CD14-positive monocyte (primary cell): ENCODE measurements around the gene SVIL. TPM values are rescaled to one million over a fixed set of nuclear protein-coding genes. Genes with fewer than 3 reads are reported as not detected.

Experiments used
- DNase-seq, 3 donors: peaks; one replicate each; pipeline ENCODE4 v3.0.0-alpha.2; 2011 to 2022
- H2AFZ ChIP-seq: 2 replicates; pipeline ENCODE4 v1.6.0; 2012; ENCODE audit warnings: mild to moderate bottlenecking, low read depth, low read length, inconsistent platforms; ENCODE audit not compliant: insufficient read depth, poor library complexity, severe bottlenecking
- H3K27ac ChIP-seq, 2 donors: 1 replicate in 1 of 2; 2 replicates in 1 of 2; pipeline ENCODE4 v1.5.1; 2012 to 2013; ENCODE audit warnings: low read length in 2 of 2, control low read depth in 1 of 2, inconsistent platforms in 1 of 2, low read depth in 1 of 2, mild to moderate bottlenecking in 1 of 2
- H3K27me3 ChIP-seq, 2 donors: one replicate each; pipeline versions ENCODE4 v1.6.0 to v1.6.1; 2011 to 2013; ENCODE audit warnings: low read length in 2 of 2; ENCODE audit not compliant: control insufficient read depth in 2 of 2, insufficient read depth in 2 of 2
- H3K36me3 ChIP-seq, 2 donors: replicated peaks in 1 of 2; 1 replicate in 1 of 2; 2 replicates in 1 of 2; pipeline versions ENCODE4 v1.5.1 to v1.6.1; 2012 to 2013; ENCODE audit warnings: low read length in 2 of 2, control low read depth in 1 of 2, inconsistent platforms in 1 of 2, mild to moderate bottlenecking in 1 of 2; ENCODE audit not compliant: insufficient read depth in 2 of 2, control insufficient read depth in 1 of 2
- H3K4me1 ChIP-seq, 2 donors: 1 replicate in 1 of 2; 2 replicates in 1 of 2; pipeline versions ENCODE4 v1.5.1 to v1.6.1; 2012 to 2013; ENCODE audit warnings: low read length in 2 of 2, control low read depth in 1 of 2, inconsistent platforms in 1 of 2, mild to moderate bottlenecking in 1 of 2, moderate library complexity in 1 of 2; ENCODE audit not compliant: insufficient read depth in 2 of 2, control insufficient read depth in 1 of 2
- H3K4me2 ChIP-seq: replicated peaks from 2 replicates; pipeline ENCODE3; 2012; ENCODE audit warnings: low read length, moderate library complexity, mild to moderate bottlenecking; ENCODE audit not compliant: poor library complexity, severe bottlenecking; ENCODE audit errors: extremely low read depth
- H3K4me3 ChIP-seq, 3 experiments: fragments of 200-600 bp in 1 of 3; sonication (generic) in 1 of 3; replicated peaks in 1 of 3; 1 replicate in 2 of 3; 2 replicates in 1 of 3; pipeline ENCODE4 v1.5.1; 2011 to 2013; ENCODE audit warnings: low read length in 3 of 3, mild to moderate bottlenecking in 3 of 3, control low read depth in 2 of 3, low read depth in 2 of 3, inconsistent platforms in 1 of 3, moderate library complexity in 1 of 3
- H3K79me2 ChIP-seq: 2 replicates; pipeline ENCODE4 v1.6.0; 2012; ENCODE audit warnings: mild to moderate bottlenecking, control low read depth, inconsistent platforms, low read length, moderate library complexity; ENCODE audit not compliant: insufficient read depth
- H3K9ac ChIP-seq: 2 replicates; pipeline ENCODE4 v1.6.0; 2017; ENCODE audit warnings: low read length, mild to moderate bottlenecking; ENCODE audit not compliant: insufficient read depth, poor library complexity, severe bottlenecking
- H3K9me3 ChIP-seq, 2 donors: replicated peaks in 1 of 2; 1 replicate in 1 of 2; 2 replicates in 1 of 2; pipeline versions ENCODE4 v1.5.1 to v1.6.1; 2012 to 2013; ENCODE audit warnings: low read length in 2 of 2, control low read depth in 1 of 2; ENCODE audit not compliant: control insufficient read depth in 1 of 2, insufficient read depth in 1 of 2
- H4K20me1 ChIP-seq: 2 replicates; pipeline ENCODE4 v1.6.0; 2012; ENCODE audit warnings: mild to moderate bottlenecking, low read length, control low read depth, moderate library complexity; ENCODE audit not compliant: insufficient read depth
- H3K27ac Mint-ChIP-seq, 7 donors: one replicate each; pipeline ENCODE4 v1.8.0; 2020; ENCODE audit warnings: mild to moderate bottlenecking in 7 of 7, mixed read lengths in 7 of 7, moderate library complexity in 6 of 7, inconsistent platforms in 2 of 7
- H3K27me3 Mint-ChIP-seq, 3 donors: one replicate each; pipeline ENCODE4 v1.8.0; 2021 to 2022; ENCODE audit warnings: low read depth in 3 of 3, mild to moderate bottlenecking in 3 of 3, mixed read lengths in 3 of 3, moderate library complexity in 3 of 3, inconsistent platforms in 1 of 3
- H3K36me3 Mint-ChIP-seq, 2 donors: one replicate each; pipeline ENCODE4 v1.8.0; 2020; ENCODE audit warnings: mixed read lengths in 2 of 2, inconsistent platforms in 1 of 2, mild to moderate bottlenecking in 1 of 2
- H3K4me1 Mint-ChIP-seq: one replicate; pipeline ENCODE4 v1.8.0; 2020; ENCODE audit warnings: mild to moderate bottlenecking, mixed read lengths
- H3K4me3 Mint-ChIP-seq, 2 donors: one replicate each; pipeline ENCODE4 v1.8.0; 2020; ENCODE audit warnings: mild to moderate bottlenecking in 2 of 2, mixed read lengths in 2 of 2, moderate library complexity in 1 of 2
- H3K9me3 Mint-ChIP-seq, 7 donors: one replicate each; pipeline ENCODE4 v1.8.0; 2020 to 2022; ENCODE audit warnings: mixed read lengths in 7 of 7, mild to moderate bottlenecking in 6 of 7, moderate library complexity in 6 of 7, inconsistent platforms in 2 of 7
- CTCF ChIP-seq: fragments of 200-600 bp; IDR thresholded peaks from one replicate; pipeline ENCODE4 v1.8.0; 2022; ENCODE audit warnings: antibody characterized with exemption, mild to moderate bottlenecking
- WGBS: methylation state at CpG from one replicate; pipeline ENCODE4 v1.1.5; 2013; ENCODE audit warnings: missing lambda C conversion rate; ENCODE audit not compliant: insufficient coverage; 5-methylcytosine and 5-hydroxymethylcytosine counted together
- intact Hi-C, 2 donors: fragments of 100-400 bp; cut with micrococcal nuclease; formaldehyde crosslinking; loops; one replicate each; pipeline versions ENCODE4 v1.15.0 to v1.15.1; 2023
- polyA plus RNA-seq, 3 donors: library from polyadenylated mRNA; depleted of rRNA in 1 of 3; unstranded in 2 of 3; stranded (reverse) in 1 of 3; fragments of 300-500 nt in 2 of 3; fragments of >200 nt in 1 of 3; fragmentation: Illumina TruSeq in 2 of 3; gene quantifications; 1 replicate in 2 of 3; 2 replicates in 1 of 3; pipeline ENCODE4 v1.2.3, GENCODE V29; 2012 to 2021
- small RNA-seq: library from RNA; depleted of rRNA; stranded (forward); fragments of <200 nt; gene quantifications from one replicate; pipeline ENCODE3, GENCODE V24; 2012; ENCODE audit warnings: low read depth; ENCODE audit not compliant: insufficient read length

The SVIL gene
- polyA plus RNA-seq, 3 donors: 2.1 to 14.3 (median 5.8) TPM

DNA sequence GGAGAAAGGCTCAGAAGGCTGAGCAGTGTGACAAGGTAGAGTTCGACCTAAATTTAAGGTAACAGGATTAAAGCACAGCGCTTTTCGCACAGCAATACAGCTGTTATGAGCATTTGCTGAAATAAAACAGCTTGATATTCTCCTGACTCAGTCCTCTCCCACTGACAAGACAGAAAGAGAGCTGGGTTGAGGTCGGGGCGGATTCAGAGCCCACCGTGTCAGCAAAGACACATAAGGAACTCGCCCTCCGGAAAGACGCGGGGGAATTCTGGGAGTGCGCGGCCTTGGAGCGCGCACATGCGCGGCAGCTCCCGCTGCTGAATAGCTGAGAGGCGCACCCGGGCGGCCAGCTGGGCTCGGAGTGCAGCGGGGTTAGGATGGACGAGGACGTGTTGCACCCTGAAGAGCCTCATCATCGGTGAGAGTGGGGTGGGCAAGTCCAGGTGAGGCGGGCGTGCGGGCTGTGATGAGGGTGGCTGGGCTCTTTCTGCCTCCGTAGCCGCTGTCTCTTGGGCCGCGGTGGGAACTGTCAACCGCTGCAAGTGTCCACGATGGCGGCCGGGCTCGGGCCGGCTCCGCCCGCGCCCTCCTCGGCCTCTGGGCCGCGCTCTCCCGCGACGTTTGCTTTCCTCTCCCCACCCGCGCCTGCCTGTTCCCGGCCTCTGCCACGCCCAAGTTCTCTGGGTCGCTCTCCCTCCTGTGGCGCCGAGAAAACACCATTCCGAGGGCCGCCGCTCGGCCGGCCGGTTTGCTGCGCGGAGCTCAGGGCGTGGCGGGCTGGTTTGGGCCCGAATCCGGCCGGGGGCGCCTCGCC is 225.3 kb downstream of the SVIL start:
- peak overlapping the region; percentile 58 to 81 for H3K27ac ChIP-seq
- Mint-ChIP-seq H3K27ac (peak overlapping the region; percentile 69 to 91 (median 85)), H3K4me3 (peak overlapping the region; percentile 97 to 98), H3K9me3 (peaks cover 3 to 17% (median 8%) of the 10 kb centered on the region in 7 donors), H3K27me3 (peaks cover 0 to 5% (median 2%) of the 10 kb centered on the region in 3 donors), H3K36me3 (no peaks in the 10 kb centered on the region), H3K4me1 (peaks cover 37% of the 10 kb centered on the region)
- TF ChIP-seq CTCF: no peak
- H2AFZ ChIP-seq: peak overlapping the region; percentile 97
- intact Hi-C loops: no loop called here
- peak overlapping the region; percentile 86 for H3K4me2 ChIP-seq
- peaks cover 33 to 40% of the 10 kb centered on the region in 2 donors for H3K4me1 ChIP-seq
- WGBS: 2% methylated on average over 66 of the region's 69 CpGs
- DNase-seq: peak; percentile 28 to 42 (median 34)
- peaks cover 28% of the 10 kb centered on the region for H4K20me1 ChIP-seq
- peak overlapping the region; percentile 77 to 89 (median 87) for H3K4me3 ChIP-seq
- H3K27me3 ChIP-seq: no peaks in the 10 kb centered on the region
- no peaks in the 10 kb centered on the region for H3K9me3 ChIP-seq
- H3K9ac ChIP-seq: peak overlapping the region; percentile 79
- H3K36me3 ChIP-seq: no peaks in the 10 kb centered on the region
- peaks cover 44% of the 10 kb centered on the region for H3K79me2 ChIP-seq

- H3K79me2 ChIP-seq: peaks cover 40% of the 10 kb centered on the region
- H2AFZ ChIP-seq: peak overlapping the region; percentile 97
- H3K36me3 ChIP-seq: no peaks in the 10 kb centered on the region
- peaks cover 24% of the 10 kb centered on the region for H4K20me1 ChIP-seq
- peaks cover 0 to 5% (median 2%) of the 10 kb centered on the region in 3 donors for H3K27me3 Mint-ChIP-seq
- H3K9me3 Mint-ChIP-seq: peaks cover 3 to 17% (median 8%) of the 10 kb centered on the region in 7 donors
- peaks cover 36% of the 10 kb centered on the region for H3K4me1 Mint-ChIP-seq
- DNase-seq: no peak
- H3K36me3 Mint-ChIP-seq: no peaks in the 10 kb centered on the region
- peak overlapping the region; percentile 79 for H3K9ac ChIP-seq
- H3K4me3 Mint-ChIP-seq: peak overlapping the region; percentile 97 to 98
- WGBS: no CpG with 5 or more reads among the region's 2 CpGs
- no peaks in the 10 kb centered on the region for H3K27me3 ChIP-seq
- intact Hi-C loops: no loop called here
- H3K4me1 ChIP-seq: peaks cover 33 to 40% of the 10 kb centered on the region in 2 donors
- TF ChIP-seq CTCF: no peak
- H3K27ac ChIP-seq: peak overlapping the region in 1 of 2 donors; percentile 81
- peak overlapping the region in 2 of 7 donors; percentile 69 to 86 for H3K27ac Mint-ChIP-seq
- peak overlapping the region; percentile 77 to 89 (median 87) for H3K4me3 ChIP-seq
- no peaks in the 10 kb centered on the region for H3K9me3 ChIP-seq
- H3K4me2 ChIP-seq: peak overlapping the region; percentile 86
These were observed 225.9 kb downstream of the SVIL start for GRCh38 chr10:29408847-29409240.

Small RNA genes lying within 50 kb of the gene (small RNA-seq; reads per million reads assigned to genes)
- gene MIR604 (not detected), gene MIR938 (not detected), gene RF00105 (not detected)
